ENCODE measurements around the gene DSCAML1.

DNA sequence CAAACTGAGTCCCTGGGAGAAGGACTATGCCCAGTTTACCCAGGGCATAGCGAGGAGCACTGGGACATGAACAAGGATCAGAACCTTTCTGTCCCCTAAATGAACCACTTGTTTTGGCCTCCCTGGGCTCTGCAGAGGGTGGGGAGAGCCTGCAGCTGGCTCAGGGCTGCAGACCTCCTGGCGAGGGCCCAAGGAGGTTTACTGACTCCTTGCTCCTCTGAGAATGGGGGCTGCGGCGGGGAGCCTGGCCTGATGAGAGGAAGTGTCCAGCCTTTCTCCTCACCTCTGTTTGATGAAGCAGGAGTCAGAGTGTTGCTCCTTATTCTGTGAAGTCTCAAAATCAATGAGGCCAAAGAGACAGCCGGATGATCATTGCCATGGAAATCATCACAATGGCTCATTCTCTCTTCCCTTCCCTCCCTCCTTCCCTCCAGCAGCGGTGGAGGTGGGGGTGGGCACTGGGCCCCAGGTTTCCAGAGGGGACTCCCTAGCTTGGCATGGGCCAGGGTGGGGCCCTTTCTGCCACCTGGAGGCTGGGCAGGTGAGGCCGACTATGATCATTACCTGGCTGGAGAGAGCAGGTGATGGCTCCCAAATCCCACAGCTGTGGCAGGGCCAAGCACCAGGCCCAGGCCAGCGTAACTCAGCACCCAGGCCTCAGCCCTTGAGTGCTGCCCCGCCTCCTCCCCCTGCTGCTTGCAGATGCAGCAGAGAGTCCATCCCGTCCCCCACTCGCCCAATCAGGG lies 299.6 kb downstream of the DSCAML1 start:
- TF ChIP-seq, protein P1, sequence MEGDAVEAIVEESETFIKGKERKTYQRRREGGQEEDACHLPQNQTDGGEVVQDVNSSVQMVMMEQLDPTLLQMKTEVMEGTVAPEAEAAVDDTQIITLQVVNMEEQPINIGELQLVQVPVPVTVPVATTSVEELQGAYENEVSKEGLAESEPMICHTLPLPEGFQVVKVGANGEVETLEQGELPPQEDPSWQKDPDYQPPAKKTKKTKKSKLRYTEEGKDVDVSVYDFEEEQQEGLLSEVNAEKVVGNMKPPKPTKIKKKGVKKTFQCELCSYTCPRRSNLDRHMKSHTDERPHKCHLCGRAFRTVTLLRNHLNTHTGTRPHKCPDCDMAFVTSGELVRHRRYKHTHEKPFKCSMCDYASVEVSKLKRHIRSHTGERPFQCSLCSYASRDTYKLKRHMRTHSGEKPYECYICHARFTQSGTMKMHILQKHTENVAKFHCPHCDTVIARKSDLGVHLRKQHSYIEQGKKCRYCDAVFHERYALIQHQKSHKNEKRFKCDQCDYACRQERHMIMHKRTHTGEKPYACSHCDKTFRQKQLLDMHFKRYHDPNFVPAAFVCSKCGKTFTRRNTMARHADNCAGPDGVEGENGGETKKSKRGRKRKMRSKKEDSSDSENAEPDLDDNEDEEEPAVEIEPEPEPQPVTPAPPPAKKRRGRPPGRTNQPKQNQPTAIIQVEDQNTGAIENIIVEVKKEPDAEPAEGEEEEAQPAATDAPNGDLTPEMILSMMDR (IDR thresholded peaks at IDR 0.05; ENCODE audit: low read depth, low read length) = no peak
- no peak for TF ChIP-seq EZH2phosphoT487 (IDR thresholded peaks at IDR 0.05; ENCODE audit: low read depth)
